HEK293 (cell line): ENCODE data around the gene CSAD.

Experiments
- CTCF ChIA-PET: fragments of 350-600 bp; formaldehyde crosslinking; extraction: SDS; loops from one replicate; lab custom pipeline; 2021; ENCODE audit warnings: antibody characterized with exemption; lab: Yijun Ruan, JAX
- POLR2A ChIA-PET: fragments of 300-600 bp; formaldehyde crosslinking; extraction: SDS; loops from one replicate; lab custom pipeline; 2020; ENCODE audit warnings: antibody characterized with exemption, inconsistent platforms; lab: Yijun Ruan, JAX
- H3K27ac ChIP-seq: fragments of 200-500 bp; sonication (Bioruptor generic); 2 replicates; pipeline ENCODE4 v1.5.1; 2014; ENCODE audit warnings: low read depth, low read length, control low read depth, inconsistent platforms; ENCODE audit errors: extremely low read depth
- H3K36me3 ChIP-seq, 2 experiments: fragments of 200-500 bp in 1 of 2; sonication (Bioruptor generic) in 1 of 2; 1 replicate in 1 of 2; 2 replicates in 1 of 2; pipeline ENCODE4 v1.5.1; 2014 to 2017; ENCODE audit warnings: inconsistent platforms in 2 of 2, low read length in 2 of 2; ENCODE audit not compliant: control insufficient read depth in 2 of 2, insufficient read depth in 1 of 2
- H3K4me1 ChIP-seq: fragments of 200-500 bp; sonication (Bioruptor generic); 2 replicates; pipeline ENCODE4 v1.5.1; 2014; ENCODE audit warnings: mild to moderate bottlenecking, low read length, inconsistent platforms; ENCODE audit not compliant: control insufficient read depth, insufficient read depth
- H3K4me3 ChIP-seq: 2 replicates; pipeline ENCODE4 v1.5.1; 2011; ENCODE audit warnings: low read depth, mild to moderate bottlenecking, control low read depth, low read length, moderate library complexity
- H3K9me3 ChIP-seq: fragments of 200-500 bp; sonication (Bioruptor generic); 2 replicates; pipeline ENCODE4 v1.5.1; 2014; ENCODE audit warnings: low read depth, low read length, inconsistent platforms; ENCODE audit not compliant: control insufficient read depth, insufficient read depth
- GLIS1 ChIP-seq: fragments of 450-650 bp; formaldehyde crosslinking; IDR thresholded peaks from 2 replicates; pipeline ENCODE4 v1.5.1; 2016; ENCODE audit warnings: missing biosample characterization, missing genetic modification characterization
- KLF10 ChIP-seq: fragments of 450-650 bp; IDR thresholded peaks from 2 replicates; pipeline ENCODE4 v1.5.1; 2018; ENCODE audit warnings: missing biosample characterization, mild to moderate bottlenecking, missing genetic modification characterization
- KLF9 ChIP-seq: fragments of 450-650 bp; formaldehyde crosslinking; IDR thresholded peaks from 2 replicates; pipeline ENCODE4 v1.5.1; 2016; ENCODE audit warnings: missing biosample characterization, missing genetic modification characterization, low read depth
- SP3 ChIP-seq: fragments of 450-650 bp; formaldehyde crosslinking; IDR thresholded peaks from 2 replicates; pipeline ENCODE4 v1.5.1; 2016; ENCODE audit warnings: missing biosample characterization, missing genetic modification characterization
- SP7 ChIP-seq: fragments of 450-650 bp; formaldehyde crosslinking; IDR thresholded peaks from 2 replicates; pipeline ENCODE4 v1.5.1; 2016; ENCODE audit warnings: missing biosample characterization, missing genetic modification characterization
- WT1 ChIP-seq: fragments of 450-650 bp; formaldehyde crosslinking; IDR thresholded peaks from 2 replicates; pipeline ENCODE4 v1.5.1; 2016; ENCODE audit warnings: missing biosample characterization, missing genetic modification characterization
- ZBTB7A ChIP-seq: fragments of 450-650 bp; formaldehyde crosslinking; IDR thresholded peaks from 2 replicates; pipeline ENCODE4 v1.5.1; 2016; ENCODE audit warnings: low read depth, missing biosample characterization, missing genetic modification characterization
- ZFP3 ChIP-seq: fragments of 450-650 bp; formaldehyde crosslinking; IDR thresholded peaks from 2 replicates; pipeline ENCODE4 v1.5.1; 2016; ENCODE audit warnings: low read depth, missing biosample characterization, missing genetic modification characterization
- ZNF132 ChIP-seq: fragments of 450-650 bp; formaldehyde crosslinking; IDR thresholded peaks from 2 replicates; pipeline ENCODE4 v1.5.1; 2017; ENCODE audit warnings: missing biosample characterization, missing genetic modification characterization, borderline replicate concordance
- ZNF140 ChIP-seq: fragments of 450-650 bp; formaldehyde crosslinking; IDR thresholded peaks from 2 replicates; pipeline ENCODE4 v1.5.1; 2016; ENCODE audit warnings: missing biosample characterization, missing genetic modification characterization
- ZNF184 ChIP-seq: fragments of 450-650 bp; IDR thresholded peaks from 2 replicates; pipeline ENCODE4 v1.5.1; 2018; ENCODE audit warnings: missing biosample characterization, mild to moderate bottlenecking, missing genetic modification characterization
- ZNF19 ChIP-seq: fragments of 450-650 bp; formaldehyde crosslinking; IDR thresholded peaks from 2 replicates; pipeline ENCODE4; 2016; ENCODE audit warnings: missing biosample characterization, missing genetic modification characterization, low read depth
- ZNF2 ChIP-seq: fragments of 450-650 bp; formaldehyde crosslinking; IDR thresholded peaks from 2 replicates; pipeline ENCODE4 v1.5.1; 2016; ENCODE audit warnings: missing biosample characterization, missing genetic modification characterization
- ZNF24 ChIP-seq: fragments of 450-650 bp; formaldehyde crosslinking; IDR thresholded peaks from 2 replicates; pipeline ENCODE4 v1.5.1; 2016; ENCODE audit warnings: missing biosample characterization, missing genetic modification characterization
- ZNF266 ChIP-seq: fragments of 450-650 bp; formaldehyde crosslinking; IDR thresholded peaks from 2 replicates; pipeline ENCODE4 v1.5.1; 2016; ENCODE audit warnings: missing biosample characterization, missing genetic modification characterization, low read depth
- ZNF341 ChIP-seq: fragments of 450-650 bp; formaldehyde crosslinking; IDR thresholded peaks from 2 replicates; pipeline ENCODE4; 2016; ENCODE audit warnings: low read depth, missing biosample characterization, missing genetic modification characterization
- ZNF354C ChIP-seq: fragments of 450-650 bp; formaldehyde crosslinking; IDR thresholded peaks from 2 replicates; pipeline ENCODE4 v1.5.1; 2016; ENCODE audit warnings: missing biosample characterization, missing genetic modification characterization, low read depth, borderline replicate concordance
- ZNF423 ChIP-seq: fragments of 450-650 bp; formaldehyde crosslinking; IDR thresholded peaks from 2 replicates; pipeline ENCODE4 v1.5.1; 2016; ENCODE audit warnings: missing biosample characterization, missing genetic modification characterization
- ZNF549 ChIP-seq: fragments of 450-650 bp; IDR thresholded peaks from 2 replicates; pipeline ENCODE4 v1.5.1; 2018; ENCODE audit warnings: missing biosample characterization, missing genetic modification characterization, mild to moderate bottlenecking, inconsistent platforms, moderate library complexity
- ZNF561 ChIP-seq: fragments of 450-650 bp; IDR thresholded peaks from 2 replicates; pipeline ENCODE4 v1.5.1; 2018; ENCODE audit warnings: missing biosample characterization, missing genetic modification characterization, borderline replicate concordance
- ZNF621 ChIP-seq: fragments of 450-650 bp; formaldehyde crosslinking; IDR thresholded peaks from 2 replicates; pipeline ENCODE4 v1.5.1; 2017; ENCODE audit warnings: missing biosample characterization, missing genetic modification characterization
- ZNF837 ChIP-seq: fragments of 450-650 bp; formaldehyde crosslinking; IDR thresholded peaks from 2 replicates; pipeline ENCODE4 v1.5.1; 2016; ENCODE audit warnings: missing biosample characterization, missing genetic modification characterization
- ZSCAN16 ChIP-seq: fragments of 450-650 bp; formaldehyde crosslinking; IDR thresholded peaks from 2 replicates; pipeline ENCODE4 v1.5.1; 2016; ENCODE audit warnings: missing biosample characterization, missing genetic modification characterization
- ZXDB ChIP-seq: fragments of 450-650 bp; formaldehyde crosslinking; IDR thresholded peaks from 2 replicates; pipeline ENCODE4 v1.5.1; 2016; ENCODE audit warnings: missing biosample characterization, missing genetic modification characterization
- TF ChIP-seq, protein P1 (sequence below): fragments of 450-650 bp; formaldehyde crosslinking; IDR thresholded peaks from 2 replicates; pipeline ENCODE4 v1.5.1; 2016; ENCODE audit warnings: missing biosample characterization, missing genetic modification characterization
- TF ChIP-seq, protein P2 (sequence below): fragments of 450-650 bp; formaldehyde crosslinking; IDR thresholded peaks from 2 replicates; pipeline ENCODE4 v1.5.1; 2016; ENCODE audit warnings: missing biosample characterization, missing genetic modification characterization
- TF ChIP-seq, protein P3 (sequence below): fragments of 450-650 bp; IDR thresholded peaks from 2 replicates; pipeline ENCODE4 v1.5.1; 2018; ENCODE audit warnings: missing biosample characterization, mild to moderate bottlenecking, missing genetic modification characterization
- TF ChIP-seq, protein P4 (sequence below): fragments of 450-650 bp; formaldehyde crosslinking; IDR thresholded peaks from 2 replicates; pipeline ENCODE4 v1.5.1; 2016; ENCODE audit warnings: missing biosample characterization, missing genetic modification characterization

Gene CSAD

DNA sequence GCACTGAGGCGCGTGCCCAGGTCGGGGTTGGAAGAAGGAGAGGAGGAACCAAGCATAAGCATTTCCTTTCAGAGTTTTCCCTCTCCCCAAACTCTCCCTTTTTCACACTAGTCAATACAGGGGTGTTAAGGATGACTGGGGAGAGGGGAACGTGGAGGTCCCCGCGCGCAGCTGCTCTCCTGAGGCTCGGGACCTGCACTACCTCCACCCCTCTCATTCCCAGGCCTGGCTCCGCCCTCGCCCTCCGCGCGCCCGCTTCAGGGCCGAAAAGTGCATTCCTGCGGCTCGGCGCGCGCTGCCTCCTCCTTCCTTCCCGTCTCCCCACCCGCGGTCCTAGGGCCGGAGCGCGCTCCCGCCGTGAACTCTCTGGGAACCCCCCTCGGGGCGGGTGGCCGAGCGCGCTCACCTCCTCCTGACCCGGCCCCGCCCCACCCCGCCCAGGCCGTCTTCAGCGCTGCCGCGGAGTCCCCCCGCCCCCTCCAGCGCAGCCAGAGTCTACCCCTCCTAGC, 40.0 kb upstream of the CSAD start:
- Histone ChIP-seq H3K4me1 (peaks cover 4% of the 10 kb centered on the region), H3K9me3 (no peaks in the 10 kb centered on the region), H3K4me3 (peak overlapping the region; percentile 44), H3K36me3 (no peaks in the 10 kb centered on the region), H3K27ac (peak overlapping the region; percentile 95; the same call in 1 of the 2 replicates)
- ChIA-PET POLR2A (interaction anchor here (0.7 to 2.5 kb wide), 17 partner anchors 9 to 215 kb away, joined by 3 to 9 read pairs (median 3); partner anchors contain the start of genes AAAS, EIF4B, ESPL1 and MYG1), CTCF (interaction anchor here (0.6 to 1.6 kb wide), 4 partner anchors 9 to 243 kb away, joined by 4 to 5 read pairs (median 5); partner anchors contain the start of gene AAAS)
- TF ChIP-seq ZXDB (tag by site-specific recombination) (no peak), ZNF621 (tag by site-specific recombination) (no peak), ZNF354C (tag by site-specific recombination) (no peak), WT1 (tag by site-specific recombination) (0 out of 2 replicates have a peak, but pooled peaks have one; percentile 17), GLIS1 (tag by site-specific recombination) (peak; percentile 82), ZNF549 (tag by site-specific recombination) (no peak), ZNF423 (tag by site-specific recombination) (0 out of 2 replicates have a peak, but pooled peaks have one; percentile 33), ZBTB7A (tag by site-specific recombination) (no peak), ZNF341 (tag by site-specific recombination) (no peak), KLF10 (0 out of 2 replicates have a peak, but pooled peaks have one; percentile 43), ZNF266 (tag by site-specific recombination) (no peak), SP3 (tag by site-specific recombination) (peak; percentile 74; the same call in 1 of the 2 replicates), ZNF132 (tag by site-specific recombination) (no peak), SP7 (tag by site-specific recombination) (no peak), ZNF184 (no peak), ZFP3 (no peak), ZSCAN16 (no peak), ZNF837 (no peak), ZNF561 (tag by site-specific recombination) (peak; percentile 85), ZNF140 (tag by site-specific recombination) (no peak), ZNF19 (tag by site-specific recombination) (no peak), KLF9 (tag by site-specific recombination) (peak; percentile 86), ZNF2 (tag by site-specific recombination) (no peak), ZNF24 (no peak)
- TF ChIP-seq, protein P1, sequence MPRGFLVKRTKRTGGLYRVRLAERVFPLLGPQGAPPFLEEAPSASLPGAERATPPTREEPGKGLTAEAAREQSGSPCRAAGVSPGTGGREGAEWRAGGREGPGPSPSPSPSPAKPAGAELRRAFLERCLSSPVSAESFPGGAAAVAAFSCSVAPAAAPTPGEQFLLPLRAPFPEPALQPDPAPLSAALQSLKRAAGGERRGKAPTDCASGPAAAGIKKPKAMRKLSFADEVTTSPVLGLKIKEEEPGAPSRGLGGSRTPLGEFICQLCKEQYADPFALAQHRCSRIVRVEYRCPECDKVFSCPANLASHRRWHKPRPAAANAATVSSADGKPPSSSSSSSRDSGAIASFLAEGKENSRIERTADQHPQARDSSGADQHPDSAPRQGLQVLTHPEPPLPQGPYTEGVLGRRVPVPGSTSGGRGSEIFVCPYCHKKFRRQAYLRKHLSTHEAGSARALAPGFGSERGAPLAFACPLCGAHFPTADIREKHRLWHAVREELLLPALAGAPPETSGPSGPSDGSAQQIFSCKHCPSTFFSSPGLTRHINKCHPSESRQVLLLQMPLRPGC, result 0 out of 2 replicates have a peak, but pooled peaks have one; percentile 73
- TF ChIP-seq, protein P2, sequence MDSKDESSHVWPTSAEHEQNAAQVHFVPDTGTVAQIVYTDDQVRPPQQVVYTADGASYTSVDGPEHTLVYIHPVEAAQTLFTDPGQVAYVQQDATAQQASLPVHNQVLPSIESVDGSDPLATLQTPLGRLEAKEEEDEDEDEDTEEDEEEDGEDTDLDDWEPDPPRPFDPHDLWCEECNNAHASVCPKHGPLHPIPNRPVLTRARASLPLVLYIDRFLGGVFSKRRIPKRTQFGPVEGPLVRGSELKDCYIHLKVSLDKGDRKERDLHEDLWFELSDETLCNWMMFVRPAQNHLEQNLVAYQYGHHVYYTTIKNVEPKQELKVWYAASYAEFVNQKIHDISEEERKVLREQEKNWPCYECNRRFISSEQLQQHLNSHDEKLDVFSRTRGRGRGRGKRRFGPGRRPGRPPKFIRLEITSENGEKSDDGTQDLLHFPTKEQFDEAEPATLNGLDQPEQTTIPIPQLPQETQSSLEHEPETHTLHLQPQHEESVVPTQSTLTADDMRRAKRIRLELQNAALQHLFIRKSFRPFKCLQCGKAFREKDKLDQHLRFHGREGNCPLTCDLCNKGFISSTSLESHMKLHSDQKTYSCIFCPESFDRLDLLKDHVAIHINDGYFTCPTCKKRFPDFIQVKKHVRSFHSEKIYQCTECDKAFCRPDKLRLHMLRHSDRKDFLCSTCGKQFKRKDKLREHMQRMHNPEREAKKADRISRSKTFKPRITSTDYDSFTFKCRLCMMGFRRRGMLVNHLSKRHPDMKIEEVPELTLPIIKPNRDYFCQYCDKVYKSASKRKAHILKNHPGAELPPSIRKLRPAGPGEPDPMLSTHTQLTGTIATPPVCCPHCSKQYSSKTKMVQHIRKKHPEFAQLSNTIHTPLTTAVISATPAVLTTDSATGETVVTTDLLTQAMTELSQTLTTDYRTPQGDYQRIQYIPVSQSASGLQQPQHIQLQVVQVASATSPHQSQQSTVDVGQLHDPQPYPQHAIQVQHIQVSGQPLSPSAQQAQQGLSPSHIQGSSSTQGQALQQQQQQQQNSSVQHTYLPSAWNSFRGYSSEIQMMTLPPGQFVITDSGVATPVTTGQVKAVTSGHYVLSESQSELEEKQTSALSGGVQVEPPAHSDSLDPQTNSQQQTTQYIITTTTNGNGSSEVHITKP, result peak; percentile 97
- TF ChIP-seq, protein P3, sequence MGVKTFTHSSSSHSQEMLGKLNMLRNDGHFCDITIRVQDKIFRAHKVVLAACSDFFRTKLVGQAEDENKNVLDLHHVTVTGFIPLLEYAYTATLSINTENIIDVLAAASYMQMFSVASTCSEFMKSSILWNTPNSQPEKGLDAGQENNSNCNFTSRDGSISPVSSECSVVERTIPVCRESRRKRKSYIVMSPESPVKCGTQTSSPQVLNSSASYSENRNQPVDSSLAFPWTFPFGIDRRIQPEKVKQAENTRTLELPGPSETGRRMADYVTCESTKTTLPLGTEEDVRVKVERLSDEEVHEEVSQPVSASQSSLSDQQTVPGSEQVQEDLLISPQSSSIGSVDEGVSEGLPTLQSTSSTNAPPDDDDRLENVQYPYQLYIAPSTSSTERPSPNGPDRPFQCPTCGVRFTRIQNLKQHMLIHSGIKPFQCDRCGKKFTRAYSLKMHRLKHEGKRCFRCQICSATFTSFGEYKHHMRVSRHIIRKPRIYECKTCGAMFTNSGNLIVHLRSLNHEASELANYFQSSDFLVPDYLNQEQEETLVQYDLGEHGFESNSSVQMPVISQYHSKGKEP (tag by site-specific recombination), result 0 out of 2 replicates have a peak, but pooled peaks have one; percentile 6
- TF ChIP-seq, protein P4, sequence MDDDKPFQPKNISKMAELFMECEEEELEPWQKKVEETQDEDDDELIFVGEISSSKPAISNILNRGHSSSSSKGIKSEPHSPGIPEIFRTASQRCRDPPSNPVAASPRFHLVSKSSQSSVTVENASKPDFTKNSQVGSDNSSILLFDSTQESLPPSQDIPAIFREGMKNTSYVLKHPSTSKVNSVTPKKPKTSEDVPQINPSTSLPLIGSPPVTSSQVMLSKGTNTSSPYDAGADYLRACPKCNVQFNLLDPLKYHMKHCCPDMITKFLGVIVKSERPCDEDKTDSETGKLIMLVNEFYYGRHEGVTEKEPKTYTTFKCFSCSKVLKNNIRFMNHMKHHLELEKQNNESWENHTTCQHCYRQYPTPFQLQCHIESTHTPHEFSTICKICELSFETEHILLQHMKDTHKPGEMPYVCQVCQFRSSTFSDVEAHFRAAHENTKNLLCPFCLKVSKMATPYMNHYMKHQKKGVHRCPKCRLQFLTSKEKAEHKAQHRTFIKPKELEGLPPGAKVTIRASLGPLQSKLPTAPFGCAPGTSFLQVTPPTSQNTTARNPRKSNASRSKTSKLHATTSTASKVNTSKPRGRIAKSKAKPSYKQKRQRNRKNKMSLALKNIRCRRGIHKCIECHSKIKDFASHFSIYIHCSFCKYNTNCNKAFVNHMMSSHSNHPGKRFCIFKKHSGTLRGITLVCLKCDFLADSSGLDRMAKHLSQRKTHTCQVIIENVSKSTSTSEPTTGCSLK (tag by site-specific recombination), result no peak
